GM19372 (cell line): ENCODE data around the gene SPATA21.
A peak's percentile ranks its signal among the peaks of the same experiment; 100 is the strongest.

Source experiments
- ATAC-seq: cut with Tn5 transposase; IDR thresholded peaks from one replicate; pipeline ENCODE4 v1.9.1; 2021; ENCODE audit warnings: mild to moderate bottlenecking, low read depth, moderate library complexity; ENCODE audit not compliant: unreplicated experiment

SPATA21 gene

GRCh38 chr1:16425125-16426025 is 11.8 kb downstream of the SPATA21 start:
- no peak for ATAC-seq

GRCh38 chr1:16422041-16422440 is 15.2 kb downstream of the SPATA21 start:
- ATAC-seq: no peak

DNA sequence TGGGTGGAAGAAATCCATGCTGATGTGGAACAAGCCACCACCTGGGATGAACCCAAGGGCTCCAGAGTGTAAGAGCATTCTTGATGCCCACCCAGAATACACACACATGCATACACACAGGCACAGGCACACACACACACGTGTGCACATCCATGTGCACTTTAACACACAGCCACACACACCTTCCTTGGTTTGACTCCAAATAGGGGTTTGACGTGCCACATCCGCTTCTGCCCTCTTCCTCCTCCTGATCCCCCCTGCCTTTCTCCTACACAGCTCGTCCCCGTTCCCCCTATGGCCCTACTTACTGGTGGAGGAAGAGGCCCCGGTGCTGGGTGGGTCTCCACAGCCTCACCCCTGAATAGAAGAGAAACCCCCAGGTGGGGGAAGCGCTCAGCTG is 16.0 kb downstream of the SPATA21 start:
- ATAC-seq: no peak

GRCh38 chr1:16420424-16421118 is 16.7 kb downstream of the SPATA21 start:
- ATAC-seq: peak; percentile 61

- no peak for ATAC-seq
Measured at GRCh38 chr1:16418823-16419425, 18.3 kb downstream of the SPATA21 start.

DNA sequence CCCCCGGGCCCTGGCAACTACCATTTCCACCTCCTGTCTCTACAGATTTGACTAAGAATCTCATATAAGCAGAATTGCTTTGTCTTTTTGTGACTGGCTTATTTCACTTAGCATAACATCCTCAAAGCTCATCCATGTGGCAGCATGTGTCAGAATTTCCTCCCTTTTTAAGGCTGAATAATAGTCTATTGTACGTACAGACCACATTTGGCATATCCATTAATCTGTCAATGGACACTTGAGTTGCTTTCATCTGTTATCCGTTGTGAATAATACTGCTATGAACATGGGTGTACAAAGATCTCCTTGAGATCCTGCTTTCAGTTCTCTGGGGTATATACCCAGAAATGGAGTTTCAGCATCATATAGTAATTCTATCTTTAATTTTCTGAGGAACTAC is 24.0 kb downstream of the SPATA21 start:
- ATAC-seq: no peak

GRCh38 chr1:16410803-16411202 is 26.4 kb downstream of the SPATA21 start:
- no peak for ATAC-seq

DNA sequence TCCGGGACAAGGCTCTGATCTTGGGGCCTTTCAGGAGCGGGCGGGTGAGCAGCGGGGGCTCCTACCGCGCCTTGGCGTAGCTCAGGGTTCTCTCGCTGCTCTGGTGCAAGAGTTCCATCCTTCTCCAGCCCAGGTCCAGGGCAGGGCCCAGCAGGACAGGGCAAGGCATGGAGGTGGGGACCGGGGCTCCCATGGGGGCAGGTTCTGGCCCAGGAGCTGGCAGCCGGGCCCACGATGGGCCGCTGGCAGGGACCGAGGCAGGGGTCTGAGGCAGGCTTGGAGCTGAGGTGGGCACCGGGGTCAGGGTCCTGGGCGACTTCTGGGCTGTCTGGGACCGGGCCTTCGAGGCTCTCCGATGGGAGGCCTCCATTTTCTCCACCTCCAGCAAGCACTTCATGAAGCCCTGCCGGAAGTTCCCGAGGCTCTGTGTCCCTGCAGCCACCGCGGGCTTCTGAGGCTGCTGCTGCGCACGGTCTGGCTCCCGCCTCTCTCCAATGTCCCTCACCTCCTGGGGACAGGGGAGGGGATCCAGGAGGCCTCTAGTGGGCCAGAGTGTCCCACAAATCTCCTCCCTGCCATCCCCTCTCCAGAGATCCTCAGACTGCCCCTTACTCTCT is 27.6 kb downstream of the SPATA21 start:
- no peak for ATAC-seq

DNA sequence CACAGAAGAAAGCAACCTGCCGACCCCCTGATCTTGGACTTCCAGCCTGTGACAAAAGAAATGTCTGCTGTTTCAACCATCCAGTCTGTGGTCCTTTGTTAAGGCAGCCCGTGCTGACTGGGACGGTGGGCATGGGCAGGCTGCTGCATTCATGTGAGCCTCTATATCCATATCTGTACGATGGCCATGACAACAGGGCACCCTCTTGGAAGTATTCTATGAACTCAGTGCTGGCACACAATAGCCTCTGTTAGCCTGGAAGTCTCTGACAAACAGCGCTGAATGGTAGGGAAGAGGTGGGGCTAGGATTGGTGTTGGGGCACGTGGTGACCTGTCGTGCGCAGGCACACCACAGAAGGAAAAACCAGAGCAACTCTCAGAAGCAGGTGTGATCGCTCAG is 30.4 kb downstream of the SPATA21 start:
- ATAC-seq: no peak

DNA sequence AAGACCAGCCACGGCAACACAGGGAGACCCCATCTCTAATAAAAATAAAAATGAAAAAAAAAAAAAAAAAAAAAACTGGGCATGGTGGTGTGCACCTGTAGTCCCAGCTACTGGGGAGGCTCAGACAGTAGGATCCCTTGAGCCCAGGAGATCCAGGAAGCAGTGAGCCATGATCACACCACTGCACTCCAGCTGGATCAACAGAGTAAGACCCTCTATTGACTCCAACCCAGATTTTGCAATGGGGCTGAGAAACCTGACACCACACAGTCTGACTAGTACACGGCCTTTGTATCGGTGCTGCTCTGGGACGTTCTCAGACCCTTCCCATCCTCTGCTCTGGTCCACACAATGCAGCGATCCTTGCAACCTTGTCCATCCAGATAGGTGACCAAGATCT is 31.8 kb downstream of the SPATA21 start:
- ATAC-seq: no peak

GRCh38 chr1:16402742-16403141 is 34.5 kb downstream of the SPATA21 start:
- ATAC-seq: no peak

DNA sequence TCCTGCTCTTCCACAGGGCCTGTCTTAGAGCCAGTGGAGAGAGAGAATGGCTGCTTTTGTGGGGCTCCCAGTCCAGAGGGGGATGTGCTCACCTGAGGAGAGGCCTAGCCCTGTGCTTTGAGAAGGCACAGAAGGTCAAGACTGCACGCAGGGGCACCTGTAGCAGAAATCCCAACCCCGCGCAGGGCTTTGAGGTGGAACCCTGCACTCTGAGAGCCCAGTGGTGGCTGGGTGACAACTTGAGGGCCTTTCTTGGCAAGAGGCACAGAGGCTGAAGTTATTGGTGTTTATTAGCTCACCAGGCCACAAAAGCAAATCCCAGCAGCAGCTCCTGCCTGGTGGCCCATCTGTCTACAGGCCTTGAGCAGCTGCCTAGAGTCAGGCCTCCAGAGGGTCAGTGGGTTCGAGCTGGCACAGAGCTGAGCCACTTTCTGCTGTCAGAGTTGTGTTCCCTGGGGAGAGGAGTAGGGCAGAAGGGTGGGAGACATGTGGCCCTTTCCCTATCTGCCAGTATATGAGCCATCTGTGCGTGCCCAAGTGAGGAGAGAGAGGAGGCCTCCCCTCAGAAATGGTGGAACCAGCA is 38.8 kb downstream of the SPATA21 start:
- no peak for ATAC-seq

DNA sequence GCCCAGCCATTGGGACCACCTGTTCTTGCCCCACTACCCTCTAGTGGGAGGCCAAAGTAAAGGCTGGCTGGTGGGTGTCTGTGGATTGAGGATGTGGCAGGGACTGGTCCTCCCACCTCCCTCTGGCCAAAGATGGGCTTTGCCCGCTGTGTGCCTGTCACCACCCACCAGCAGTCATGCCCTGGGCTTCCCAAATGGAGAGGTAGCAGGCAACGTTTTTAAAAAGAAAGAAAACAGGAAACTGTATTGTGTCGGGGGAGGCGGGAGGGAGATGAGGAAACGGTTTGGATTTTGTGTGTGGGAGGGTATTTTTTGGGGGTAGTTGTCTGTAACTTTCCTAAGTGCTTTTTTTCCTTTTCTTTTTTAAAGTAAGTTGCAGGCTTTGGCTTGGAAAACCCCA is 40.1 kb downstream of the SPATA21 start:
- ATAC-seq: no peak

DNA sequence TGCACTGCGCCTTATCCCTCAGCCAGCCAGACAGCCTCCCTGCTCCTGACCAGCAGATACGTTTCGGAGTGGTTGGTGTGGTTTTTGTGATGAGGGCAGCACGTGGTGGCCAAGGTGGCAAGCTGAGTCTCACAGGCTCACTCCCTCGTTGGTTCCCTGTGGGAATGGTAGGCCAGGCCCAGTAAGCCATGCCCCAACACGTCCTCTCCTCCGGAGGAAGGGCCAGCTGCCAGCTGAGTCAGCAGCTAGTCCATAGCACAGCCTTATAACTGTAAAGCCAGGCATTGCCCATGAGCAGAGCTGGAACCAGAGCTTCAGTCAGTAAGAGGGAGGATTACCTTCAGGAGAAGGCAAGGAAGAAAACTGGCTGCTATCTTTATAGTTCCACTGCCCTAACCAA is 40.6 kb downstream of the SPATA21 start:
- no peak for ATAC-seq

- ATAC-seq: no peak
Measured at GRCh38 chr1:16394977-16395376, 42.2 kb downstream of the SPATA21 start.

GRCh38 chr1:16393570-16394521 is 43.4 kb downstream of the SPATA21 start:
- ATAC-seq: no peak

GRCh38 chr1:16392740-16393569 is 44.3 kb downstream of the SPATA21 start:
- no peak for ATAC-seq

DNA sequence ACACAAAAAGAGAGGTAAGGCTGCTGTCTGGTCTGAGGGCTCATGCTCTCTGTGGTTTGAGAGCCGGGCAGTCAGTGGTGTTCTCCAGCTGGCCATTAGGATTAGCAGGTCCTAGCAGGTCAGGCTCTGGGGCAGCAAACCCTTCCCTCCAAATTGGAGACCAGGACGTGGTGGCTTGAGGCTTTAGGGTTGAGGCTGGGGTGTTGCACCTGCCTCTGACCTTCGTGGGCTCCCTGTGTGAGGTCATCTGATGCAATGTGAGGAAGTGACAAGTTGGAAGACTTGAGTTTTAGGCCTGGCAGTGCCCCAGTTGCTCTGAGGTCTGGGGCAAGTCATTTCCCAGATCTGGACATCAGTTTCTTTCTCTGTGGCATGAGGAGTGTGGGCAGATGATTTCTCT is 45.8 kb downstream of the SPATA21 start:
- ATAC-seq: no peak
